Measurements from ENCODE around the gene SNX12. TPM values are rescaled to one million over a fixed set of nuclear protein-coding genes. Genes with fewer than 3 reads are reported as not detected.

SNX12 gene
- total RNA-seq, 1 experiment from 2014 or later = 43.7 TPM

DNA sequence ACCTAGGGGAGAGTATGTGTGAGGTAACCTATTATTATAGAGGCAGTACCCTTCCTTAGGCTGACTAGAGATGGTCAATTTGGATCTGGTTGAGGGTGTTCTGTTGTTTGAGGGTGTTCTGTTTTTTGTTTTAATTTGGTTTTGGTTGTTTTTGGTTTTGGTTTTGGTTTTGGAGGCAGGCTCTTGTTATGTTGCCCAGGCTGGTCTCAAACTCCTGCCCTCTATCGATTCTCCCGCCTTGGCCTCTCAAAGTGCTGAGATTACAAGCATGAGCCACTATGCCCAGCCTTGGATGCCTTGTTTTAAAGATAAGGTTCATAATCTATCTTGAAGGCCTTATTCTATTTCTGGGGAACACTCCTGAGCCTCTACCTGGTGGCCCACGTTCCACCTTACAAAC, 37.5 kb upstream of the SNX12 start:
- ATAC-seq = no peak
- no peak overlapping the region for H2AFZ ChIP-seq (ENCODE audit: low read depth, low read length, poor library complexity, severe bottlenecking)
- no peaks in the 10 kb centered on the region for H4K20me1 ChIP-seq (ENCODE audit: insufficient read depth)
- ChIA-PET RAD21 (ENCODE audit: low non-redundant PET in 1 of 2, low total read pairs in 2 of 2, uncharacterized antibody in 2 of 2, unreplicated experiment in 2 of 2) (no interaction called here), CTCF (no interaction called here), POLR2A (no interaction called here)
- no peak overlapping the region for H3K9ac ChIP-seq (ENCODE audit: low read length)
- peaks cover 0 to 3% of the 10 kb centered on the region in 2 experiments; a peak in 1 of 4 replicates for H3K4me1 ChIP-seq (ENCODE audit: control insufficient read depth in 1 of 2, insufficient read depth in 2 of 2, low read length in 2 of 2)
- no peak overlapping the region for H3K4me3 ChIP-seq (replicated peaks in 1 of 2; ENCODE audit: low read depth in 1 of 2, low read length in 2 of 2)
- BruUV-seq (replicated peaks) = no TSS peak
- intact Hi-C loops (cut with micrococcal nuclease) = no loop called here
- TF ChIP-seq, protein P1, sequence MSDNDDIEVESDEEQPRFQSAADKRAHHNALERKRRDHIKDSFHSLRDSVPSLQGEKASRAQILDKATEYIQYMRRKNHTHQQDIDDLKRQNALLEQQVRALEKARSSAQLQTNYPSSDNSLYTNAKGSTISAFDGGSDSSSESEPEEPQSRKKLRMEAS (IDR thresholded peaks at IDR 0.05) = no peak
- TF ChIP-seq EZH2 (IDR thresholded peaks at IDR 0.05) (no peak), SRF (IDR thresholded peaks at IDR 0.05; ENCODE audit: low read depth) (no peak), SP1 (IDR thresholded peaks at IDR 0.05; ENCODE audit: low read depth) (no peak)
- H3K4me2 ChIP-seq (ENCODE audit: low read length) = no peak overlapping the region
- H3K36me3 ChIP-seq (ENCODE audit: control insufficient read depth in 1 of 2, insufficient read depth in 2 of 2, low read length in 2 of 2) = no peaks in the 10 kb centered on the region
- H3K27ac ChIP-seq (ENCODE audit: low read depth, low read length) = no peak overlapping the region
- H3K9me2 ChIP-seq (ENCODE audit: insufficient read depth) = no peaks in the 10 kb centered on the region
- DNase-seq (ENCODE audit: low read depth, low spot score) = no peak
- no peaks in the 10 kb centered on the region for H3K79me2 ChIP-seq (ENCODE audit: insufficient read depth, low read length)
- no peaks in the 10 kb centered on the region for H3K9me3 ChIP-seq (ENCODE audit: control insufficient read depth in 1 of 2, insufficient read depth in 1 of 2, low read depth in 1 of 2, low read length in 2 of 2)
- H3K27me3 ChIP-seq (ENCODE audit: insufficient read depth, low read length) = no peaks in the 10 kb centered on the region

DNA sequence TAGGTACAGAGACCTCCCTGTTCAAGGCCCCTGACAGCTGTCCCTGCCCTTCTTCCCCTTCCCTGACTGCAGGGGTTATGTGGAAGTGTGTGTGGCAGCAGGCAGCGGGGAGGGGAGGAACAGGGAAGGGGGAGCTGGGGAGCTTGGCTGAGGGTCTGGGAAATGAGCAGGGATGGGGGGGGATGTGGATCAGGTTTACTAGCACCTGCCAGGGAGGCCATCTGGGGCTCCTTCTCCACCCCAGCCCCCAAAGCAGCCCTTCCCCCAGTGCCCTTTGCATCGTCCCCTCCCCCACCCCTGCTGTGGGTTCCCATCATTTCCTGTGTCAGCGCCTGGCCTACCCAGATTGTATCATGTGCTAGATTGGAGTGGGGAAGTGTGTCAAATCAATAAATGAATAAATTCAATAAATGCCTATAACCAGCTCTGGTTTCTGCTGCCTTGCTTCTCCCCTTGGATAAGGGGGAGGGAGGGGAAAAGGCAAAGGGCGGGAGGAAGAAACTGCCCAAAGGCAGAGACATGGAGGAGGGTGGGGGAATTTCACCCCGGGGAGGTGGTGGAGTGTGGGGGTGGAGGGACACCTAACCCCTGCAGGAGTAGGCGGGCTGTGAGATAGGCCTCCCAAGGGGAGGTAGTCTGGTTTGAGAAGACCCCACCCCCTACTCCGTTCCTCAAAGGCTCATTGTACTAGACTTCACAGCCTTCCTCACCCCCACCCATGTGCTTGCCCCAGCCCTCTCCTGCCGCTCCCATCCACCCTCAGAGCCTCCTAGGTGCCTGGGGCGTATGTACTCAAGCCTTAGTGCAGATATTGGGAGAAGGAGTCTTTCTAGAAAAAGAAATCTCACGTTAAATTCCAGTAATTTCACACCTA, 35.2 kb upstream of the SNX12 start:
- RAD21 ChIA-PET (ENCODE audit: low non-redundant PET in 1 of 2, low total read pairs in 2 of 2, uncharacterized antibody in 2 of 2, unreplicated experiment in 2 of 2) = no interaction called here
- Histone ChIP-seq H3K4me3 (replicated peaks in 1 of 2; ENCODE audit: low read depth in 1 of 2, low read length in 2 of 2) (no peak overlapping the region), H3K27me3 (ENCODE audit: insufficient read depth, low read length) (no peaks in the 10 kb centered on the region), H3K4me2 (ENCODE audit: low read length) (no peak overlapping the region), H3K27ac (ENCODE audit: low read depth, low read length) (no peak overlapping the region), H3K4me1 (ENCODE audit: control insufficient read depth in 1 of 2, insufficient read depth in 2 of 2, low read length in 2 of 2) (peaks cover 0 to 3% of the 10 kb centered on the region in 2 experiments; a peak in 1 of 4 replicates), H3K9me2 (ENCODE audit: insufficient read depth) (no peaks in the 10 kb centered on the region), H2AFZ (ENCODE audit: low read depth, low read length, poor library complexity, severe bottlenecking) (no peak overlapping the region), H3K9ac (ENCODE audit: low read length) (no peak overlapping the region), H4K20me1 (ENCODE audit: insufficient read depth) (no peaks in the 10 kb centered on the region), H3K36me3 (ENCODE audit: control insufficient read depth in 1 of 2, insufficient read depth in 2 of 2, low read length in 2 of 2) (no peaks in the 10 kb centered on the region), H3K79me2 (ENCODE audit: insufficient read depth, low read length) (no peaks in the 10 kb centered on the region), H3K9me3 (ENCODE audit: control insufficient read depth in 1 of 2, insufficient read depth in 1 of 2, low read depth in 1 of 2, low read length in 2 of 2) (no peaks in the 10 kb centered on the region)
- ATAC-seq (no peak), DNase-seq (ENCODE audit: low read depth, low spot score) (no peak)
- BruUV-seq (replicated peaks) = no TSS peak
- POLR2A ChIA-PET = no interaction called here
- intact Hi-C loops (cut with micrococcal nuclease) = no loop called here
- CTCF ChIA-PET = no interaction called here
- TF ChIP-seq FOSL1 (IDR thresholded peaks at IDR 0.05; ENCODE audit: low read depth) (no peak), EZH2phosphoT487 (IDR thresholded peaks at IDR 0.05; ENCODE audit: borderline replicate concordance) (no peak), EGR1 (IDR thresholded peaks at IDR 0.05; ENCODE audit: low read depth) (no peak), EZH2 (IDR thresholded peaks at IDR 0.05) (no peak), SP1 (IDR thresholded peaks at IDR 0.05; ENCODE audit: low read depth) (no peak), CEBPB (IDR thresholded peaks at IDR 0.05; ENCODE audit: low read depth) (no peak), POLR2A (IDR thresholded peaks at IDR 0.05; ENCODE audit: borderline replicate concordance, extremely low read depth, insufficient read depth, insufficient read length) (no peak), TCF7L2 (IDR thresholded peaks at IDR 0.05; ENCODE audit: borderline replicate concordance, extremely low read depth, insufficient read depth, insufficient read length) (no peak)
- TF ChIP-seq, protein P2, sequence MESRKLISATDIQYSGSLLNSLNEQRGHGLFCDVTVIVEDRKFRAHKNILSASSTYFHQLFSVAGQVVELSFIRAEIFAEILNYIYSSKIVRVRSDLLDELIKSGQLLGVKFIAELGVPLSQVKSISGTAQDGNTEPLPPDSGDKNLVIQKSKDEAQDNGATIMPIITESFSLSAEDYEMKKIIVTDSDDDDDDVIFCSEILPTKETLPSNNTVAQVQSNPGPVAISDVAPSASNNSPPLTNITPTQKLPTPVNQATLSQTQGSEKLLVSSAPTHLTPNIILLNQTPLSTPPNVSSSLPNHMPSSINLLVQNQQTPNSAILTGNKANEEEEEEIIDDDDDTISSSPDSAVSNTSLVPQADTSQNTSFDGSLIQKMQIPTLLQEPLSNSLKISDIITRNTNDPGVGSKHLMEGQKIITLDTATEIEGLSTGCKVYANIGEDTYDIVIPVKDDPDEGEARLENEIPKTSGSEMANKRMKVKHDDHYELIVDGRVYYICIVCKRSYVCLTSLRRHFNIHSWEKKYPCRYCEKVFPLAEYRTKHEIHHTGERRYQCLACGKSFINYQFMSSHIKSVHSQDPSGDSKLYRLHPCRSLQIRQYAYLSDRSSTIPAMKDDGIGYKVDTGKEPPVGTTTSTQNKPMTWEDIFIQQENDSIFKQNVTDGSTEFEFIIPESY (IDR thresholded peaks at IDR 0.05; ENCODE audit: extremely low read depth, insufficient replicate concordance, low read length) = no peak
- TF ChIP-seq, protein P3, sequence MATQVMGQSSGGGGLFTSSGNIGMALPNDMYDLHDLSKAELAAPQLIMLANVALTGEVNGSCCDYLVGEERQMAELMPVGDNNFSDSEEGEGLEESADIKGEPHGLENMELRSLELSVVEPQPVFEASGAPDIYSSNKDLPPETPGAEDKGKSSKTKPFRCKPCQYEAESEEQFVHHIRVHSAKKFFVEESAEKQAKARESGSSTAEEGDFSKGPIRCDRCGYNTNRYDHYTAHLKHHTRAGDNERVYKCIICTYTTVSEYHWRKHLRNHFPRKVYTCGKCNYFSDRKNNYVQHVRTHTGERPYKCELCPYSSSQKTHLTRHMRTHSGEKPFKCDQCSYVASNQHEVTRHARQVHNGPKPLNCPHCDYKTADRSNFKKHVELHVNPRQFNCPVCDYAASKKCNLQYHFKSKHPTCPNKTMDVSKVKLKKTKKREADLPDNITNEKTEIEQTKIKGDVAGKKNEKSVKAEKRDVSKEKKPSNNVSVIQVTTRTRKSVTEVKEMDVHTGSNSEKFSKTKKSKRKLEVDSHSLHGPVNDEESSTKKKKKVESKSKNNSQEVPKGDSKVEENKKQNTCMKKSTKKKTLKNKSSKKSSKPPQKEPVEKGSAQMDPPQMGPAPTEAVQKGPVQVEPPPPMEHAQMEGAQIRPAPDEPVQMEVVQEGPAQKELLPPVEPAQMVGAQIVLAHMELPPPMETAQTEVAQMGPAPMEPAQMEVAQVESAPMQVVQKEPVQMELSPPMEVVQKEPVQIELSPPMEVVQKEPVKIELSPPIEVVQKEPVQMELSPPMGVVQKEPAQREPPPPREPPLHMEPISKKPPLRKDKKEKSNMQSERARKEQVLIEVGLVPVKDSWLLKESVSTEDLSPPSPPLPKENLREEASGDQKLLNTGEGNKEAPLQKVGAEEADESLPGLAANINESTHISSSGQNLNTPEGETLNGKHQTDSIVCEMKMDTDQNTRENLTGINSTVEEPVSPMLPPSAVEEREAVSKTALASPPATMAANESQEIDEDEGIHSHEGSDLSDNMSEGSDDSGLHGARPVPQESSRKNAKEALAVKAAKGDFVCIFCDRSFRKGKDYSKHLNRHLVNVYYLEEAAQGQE (IDR thresholded peaks at IDR 0.05; ENCODE audit: low read depth) = no peak
- TF ChIP-seq, protein P4, sequence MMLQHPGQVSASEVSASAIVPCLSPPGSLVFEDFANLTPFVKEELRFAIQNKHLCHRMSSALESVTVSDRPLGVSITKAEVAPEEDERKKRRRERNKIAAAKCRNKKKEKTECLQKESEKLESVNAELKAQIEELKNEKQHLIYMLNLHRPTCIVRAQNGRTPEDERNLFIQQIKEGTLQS (IDR thresholded peaks at IDR 0.05) = no peak
- TF ChIP-seq, protein P1 (IDR thresholded peaks at IDR 0.05) = no peak

Measured in HCT116 (cell line).